CD4-positive, alpha-beta T cell treated with Interleukin-2 at 100 ng/mL for 4 hours (primary cell): Measurements from ENCODE around the gene HLA-DMB.
"Not testable (repeated sequence)": the region's sequence is repeated elsewhere in the genome, so short reads cannot be mapped to it uniquely, and the experiment has no call there.

Experiments used
- DNase-seq: peaks from one replicate; pipeline ENCODE4 v3.0.0-alpha.2; 2020; ENCODE audit warnings: low spot score

HLA-DMB gene

DNA sequence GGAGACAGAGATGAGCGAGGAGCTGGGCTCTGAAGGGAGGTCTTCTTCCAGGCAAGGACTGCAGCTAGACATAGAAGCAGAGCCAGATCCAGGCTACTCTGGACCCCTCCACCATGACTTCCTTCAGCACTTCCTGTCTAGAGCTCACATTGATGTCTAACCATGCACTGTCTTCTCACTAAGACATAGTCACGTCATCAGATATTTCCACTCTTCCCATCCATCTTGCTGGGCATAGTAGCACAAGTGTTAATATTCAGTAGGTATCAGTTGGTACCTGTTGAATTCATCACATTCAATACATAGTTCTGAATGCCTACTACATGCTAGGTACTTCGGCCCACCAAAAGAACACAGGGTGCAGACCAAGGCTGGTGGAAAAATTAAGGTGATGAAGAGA is 9.2 kb upstream of the HLA-DMB start:
- DNase-seq, result no peak

DNA sequence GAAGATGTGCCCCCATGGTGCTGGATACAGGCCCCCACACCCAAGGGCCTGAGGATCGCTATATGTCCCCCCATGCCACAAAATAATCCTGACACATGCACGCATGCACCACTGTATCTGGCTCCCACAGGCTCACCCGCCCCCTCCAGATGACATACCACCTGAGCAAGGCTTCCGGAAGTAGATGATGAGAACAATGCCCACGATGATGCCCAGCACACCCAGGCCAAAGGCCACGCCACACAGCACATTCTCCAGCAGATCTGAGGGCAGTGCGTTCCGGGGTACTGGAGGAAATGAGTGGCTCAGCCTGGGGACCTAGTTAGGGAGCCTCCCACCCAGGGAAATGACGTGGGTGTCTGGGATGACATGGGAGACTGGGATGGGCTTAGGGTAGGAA is 8.3 kb upstream of the HLA-DMB start:
- no peak for DNase-seq

DNA sequence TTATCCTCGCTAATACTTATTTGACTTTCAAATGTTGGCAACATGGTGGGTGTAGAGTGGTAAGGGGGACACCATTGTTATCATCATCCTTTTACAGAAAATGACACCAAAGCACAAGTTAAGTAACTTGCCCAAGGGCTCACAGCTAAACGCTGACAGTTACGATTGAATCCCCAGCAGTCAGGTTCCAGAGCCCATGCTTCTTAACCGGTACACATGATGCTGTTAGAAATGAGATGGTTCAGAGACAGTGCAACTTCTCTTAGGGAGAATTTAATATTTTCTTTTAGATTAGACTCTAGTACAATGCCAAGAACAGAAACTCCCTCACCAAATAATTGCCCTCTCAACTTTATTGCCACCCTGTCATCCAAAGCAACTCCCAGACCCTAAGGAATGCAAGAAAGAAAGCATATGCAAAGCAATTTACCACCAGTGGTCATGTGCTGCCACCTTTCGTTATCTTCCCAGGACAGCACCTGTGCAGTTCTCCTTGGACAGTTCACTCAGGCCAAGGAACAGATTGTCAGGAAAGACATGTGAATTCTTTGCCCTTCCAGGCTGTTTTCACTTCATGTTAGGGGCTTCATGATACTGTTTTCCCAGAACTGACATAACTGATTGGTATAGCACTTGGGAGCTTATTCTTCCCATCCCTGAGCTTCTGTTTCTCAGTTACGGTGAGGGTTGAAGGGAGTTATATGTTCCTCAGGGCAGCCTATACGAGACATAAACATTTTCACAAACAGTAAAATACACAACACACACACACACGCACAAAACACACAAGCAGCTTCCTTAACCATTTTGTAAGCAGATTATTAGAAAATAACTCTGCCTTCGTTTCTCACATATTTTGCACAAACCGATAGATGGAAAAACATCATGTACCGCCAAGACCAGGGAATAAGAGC is 7.0 kb upstream of the HLA-DMB start:
- DNase-seq, result peak; percentile 59

DNA sequence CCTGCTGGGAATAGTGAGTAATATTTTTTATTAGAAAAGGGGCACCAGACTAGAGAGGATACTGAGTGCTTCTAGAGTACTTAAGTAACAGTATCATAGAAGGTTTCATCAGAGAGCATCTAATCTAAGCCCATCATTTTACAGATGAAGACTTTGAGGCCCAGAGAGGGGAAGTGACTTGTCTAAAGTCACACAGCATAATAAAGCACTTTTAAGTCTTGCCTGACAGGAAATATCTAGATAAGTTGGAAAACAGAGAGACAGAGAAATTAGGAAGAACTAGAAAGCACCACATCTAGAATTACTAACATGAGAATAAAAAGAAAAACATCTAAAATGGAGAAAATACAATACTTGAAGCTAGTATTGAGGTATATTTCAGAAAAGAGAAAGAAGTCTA is 6.1 kb upstream of the HLA-DMB start:
- no peak for DNase-seq

- DNase-seq, result no peak
Measured at GRCh38 chr6:32945953-32946352, 5.1 kb upstream of the HLA-DMB start.

DNA sequence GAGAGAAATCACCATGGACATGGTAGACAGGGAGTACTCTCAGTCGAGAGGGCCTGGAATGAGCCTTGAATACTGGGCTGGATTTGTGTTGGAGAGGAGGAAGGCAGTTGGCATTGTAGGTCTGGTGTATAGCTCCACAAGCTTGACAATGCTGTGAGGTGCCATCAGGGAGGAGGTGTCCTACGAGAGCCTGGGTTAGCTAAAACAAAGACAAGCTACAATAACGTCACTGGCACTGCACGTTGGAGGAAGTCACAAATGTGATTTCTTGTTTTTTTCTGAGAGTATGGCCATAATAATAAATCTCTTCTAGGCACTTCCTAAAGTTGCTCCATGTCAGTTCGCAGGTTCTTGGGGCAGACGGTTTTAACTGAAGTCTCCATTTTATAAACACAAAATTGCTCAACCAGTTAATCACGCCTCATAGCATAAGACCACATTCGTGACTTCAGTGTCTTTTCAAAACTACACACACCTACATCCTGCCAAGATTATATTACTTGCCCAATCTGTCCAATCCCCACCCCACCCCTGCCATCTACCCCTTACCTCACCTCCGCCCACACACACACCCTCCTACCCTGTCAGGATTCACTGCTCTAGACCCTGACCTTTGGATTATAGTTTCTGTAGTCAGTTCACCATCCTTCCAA is 4.4 kb upstream of the HLA-DMB start:
- DNase-seq, result no peak

- peak; percentile 47 for DNase-seq
Measured at GRCh38 chr6:32943864-32944649, 3.2 kb upstream of the HLA-DMB start.

DNA sequence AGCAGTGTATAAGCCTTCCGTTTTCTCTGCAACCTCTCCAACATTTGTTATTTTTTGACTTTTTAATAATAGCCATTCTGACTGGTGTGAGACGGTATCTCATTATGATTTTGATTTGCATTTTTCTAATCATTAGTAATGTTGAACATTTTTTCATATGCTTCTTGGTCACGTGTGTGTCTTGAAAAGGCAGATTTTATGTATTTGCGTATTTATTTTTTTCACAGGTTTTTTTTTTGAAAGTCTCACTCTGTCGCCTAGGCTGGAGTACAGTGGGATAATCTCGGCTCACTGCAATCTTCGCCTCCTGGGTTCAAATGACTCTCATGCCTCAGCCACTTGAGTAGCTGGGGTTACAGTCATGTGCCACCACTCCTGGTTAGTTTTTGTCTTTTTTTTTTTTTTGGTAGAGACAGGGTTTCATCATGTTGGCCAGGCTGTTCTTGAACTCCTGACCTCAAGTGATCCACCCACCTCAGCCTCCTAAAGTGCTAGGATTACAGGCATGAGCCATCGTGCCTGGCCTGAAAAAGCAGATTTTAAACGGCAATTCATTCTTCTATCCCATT is 1.8 kb upstream of the HLA-DMB start:
- not testable (repeated sequence) for DNase-seq

- DNase-seq, result peak; percentile 69
Measured at GRCh38 chr6:32941214-32941768, 463 bp upstream of the HLA-DMB start.

- DNase-seq, result no peak
Measured at GRCh38 chr6:32938494-32938893, 2.3 kb downstream of the HLA-DMB start.

GRCh38 chr6:32937230-32937633 is 3.6 kb downstream of the HLA-DMB start:
- no peak for DNase-seq

- no peak for DNase-seq
Measured at GRCh38 chr6:32936239-32937152, 4.3 kb downstream of the HLA-DMB start.

DNA sequence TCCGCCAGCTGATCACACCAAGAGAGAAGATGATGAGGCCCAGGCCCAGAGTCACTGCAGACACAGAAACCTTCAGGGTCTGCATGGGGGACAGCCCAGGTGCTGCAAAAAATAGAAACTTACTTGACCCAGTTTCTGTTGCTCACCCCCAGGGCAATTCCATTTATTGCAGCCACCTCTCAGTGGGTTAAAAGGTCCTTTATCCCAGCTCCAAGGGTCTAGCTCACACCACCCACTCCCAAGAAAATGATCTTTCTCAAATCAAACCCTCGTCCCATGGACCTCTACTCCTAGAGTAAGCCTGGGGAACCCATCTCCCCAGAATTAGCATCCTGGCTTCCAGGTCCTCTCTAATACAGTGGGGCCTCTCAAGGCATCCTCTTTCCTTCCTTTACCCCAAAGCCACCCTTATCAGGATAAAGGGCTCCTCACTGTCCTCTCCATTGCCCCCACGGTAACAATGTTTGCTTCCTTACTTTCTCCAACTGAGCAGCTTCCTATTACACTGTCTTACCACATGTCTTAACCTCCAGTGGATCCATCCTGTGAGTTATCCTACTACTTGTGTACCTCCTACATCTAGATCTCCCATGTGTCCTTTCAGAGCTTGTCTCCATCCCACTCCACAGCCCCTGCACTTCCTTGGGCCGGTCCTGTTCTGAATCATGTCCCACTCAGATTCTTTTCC is 5.1 kb downstream of the HLA-DMB start:
- DNase-seq, result no peak

DNA sequence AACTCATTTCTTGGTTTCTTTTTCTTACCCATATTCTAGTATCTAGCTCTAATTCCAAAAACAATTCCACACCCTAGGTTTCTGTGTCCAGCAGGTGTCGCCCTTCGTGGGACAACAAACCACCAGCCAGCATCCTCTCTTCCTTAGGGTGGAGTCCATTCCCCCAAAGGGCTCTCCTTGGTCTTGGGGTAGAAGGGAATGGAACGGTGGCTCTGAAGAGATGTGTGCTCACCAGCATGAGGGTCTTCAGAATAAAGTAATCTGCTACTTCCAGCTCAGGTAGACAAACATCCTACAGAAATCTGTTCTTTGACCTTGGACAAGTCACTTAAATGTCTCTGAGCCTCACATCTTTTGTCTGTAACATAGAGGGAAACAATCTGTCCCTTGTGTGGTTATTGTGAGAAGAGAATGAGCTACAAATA is 7.2 kb downstream of the HLA-DMB start:
- DNase-seq, result peak; percentile 79

GRCh38 chr6:32932132-32932868 is 8.5 kb downstream of the HLA-DMB start:
- DNase-seq, result no peak

DNA sequence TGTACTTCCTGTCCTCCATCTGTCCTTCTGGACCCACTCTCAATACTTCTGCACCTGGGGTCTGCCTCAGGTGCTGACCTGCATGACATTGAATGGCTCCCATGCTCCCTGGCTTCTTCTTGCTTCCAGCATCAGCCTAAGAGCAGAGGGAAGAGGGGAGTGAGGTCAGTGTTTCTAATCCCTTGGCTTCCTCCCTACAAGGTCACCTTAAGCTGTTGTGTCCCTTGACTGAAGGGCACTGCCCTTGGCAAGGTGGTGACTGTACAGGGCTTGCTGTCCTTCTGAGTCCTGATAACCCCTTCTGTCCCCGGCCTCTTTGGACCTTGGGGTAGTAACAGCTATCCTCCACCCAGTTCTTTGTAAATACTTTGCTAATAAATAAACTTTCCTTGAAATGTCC is 9.6 kb downstream of the HLA-DMB start:
- DNase-seq, result no peak

DNA sequence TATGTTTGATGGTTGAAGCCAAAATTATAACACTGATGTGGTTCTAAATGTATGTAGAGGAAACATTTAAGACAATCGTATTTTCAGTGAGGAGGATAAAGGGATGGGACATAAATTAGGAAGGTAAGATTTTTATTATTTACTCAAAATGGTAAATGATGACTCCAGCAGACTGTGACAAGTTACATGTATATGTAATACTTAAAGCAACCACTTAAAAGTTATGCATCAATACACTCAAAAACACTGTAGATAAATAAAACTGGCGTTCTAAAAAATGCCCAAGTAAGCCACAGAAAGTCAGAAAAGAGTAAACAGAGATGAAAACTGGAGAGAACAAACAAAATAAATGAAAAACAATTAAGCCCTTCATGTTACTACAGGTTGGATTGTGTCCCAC is 18.7 kb downstream of the HLA-DMB start:
- DNase-seq, result no peak

GRCh38 chr6:32920715-32921114 is 20.1 kb downstream of the HLA-DMB start:
- DNase-seq, result no peak

- no peak for DNase-seq
Measured at GRCh38 chr6:32912951-32913350, 27.9 kb downstream of the HLA-DMB start.

DNA sequence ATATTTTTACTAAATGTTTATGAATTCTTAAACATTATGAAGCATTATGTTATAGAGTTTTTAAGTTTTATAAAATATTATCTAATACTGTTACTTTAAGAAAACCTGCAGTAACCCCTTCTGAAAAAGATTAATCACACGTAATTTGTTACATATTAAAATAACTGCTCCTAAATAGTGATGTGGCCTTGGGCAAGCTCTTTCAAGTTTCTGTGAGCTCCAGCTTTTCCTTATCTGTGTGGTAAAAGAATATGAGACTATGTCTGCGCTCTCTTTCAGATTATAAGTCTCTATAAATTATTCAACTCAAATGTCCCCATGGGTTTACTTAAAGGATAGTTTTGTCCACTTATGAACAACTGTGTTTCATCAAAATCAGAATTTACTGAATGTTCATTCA is 31.9 kb downstream of the HLA-DMB start:
- DNase-seq, result no peak
